Muscle layer of colon (tissue), 2 donors: Measurements from ENCODE around the gene SLC39A8.

Experiments
- H3K27ac ChIP-seq: one replicate; pipeline ENCODE4 v1.7.0; 2013; ENCODE audit warnings: low read depth, mild to moderate bottlenecking, low read length, moderate library complexity
- H3K27me3 ChIP-seq, 2 donors: one replicate each; pipeline ENCODE4 v1.7.0; 2013; ENCODE audit warnings: low read length in 2 of 2, mild to moderate bottlenecking in 2 of 2; ENCODE audit not compliant: insufficient read depth in 2 of 2, control insufficient read depth in 1 of 2
- H3K36me3 ChIP-seq: one replicate; pipeline ENCODE4 v1.7.0; 2013; ENCODE audit warnings: mild to moderate bottlenecking, low read length; ENCODE audit not compliant: insufficient read depth
- H3K4me1 ChIP-seq: one replicate; pipeline ENCODE4 v1.7.0; 2013; ENCODE audit warnings: mild to moderate bottlenecking, low read length; ENCODE audit not compliant: insufficient read depth
- H3K4me3 ChIP-seq, 2 donors: one replicate each; pipeline ENCODE4 v1.7.0; 2013; ENCODE audit warnings: low read length in 2 of 2, low read depth in 1 of 2, mild to moderate bottlenecking in 1 of 2, moderate library complexity in 1 of 2
- H3K9ac ChIP-seq: one replicate; pipeline ENCODE4 v1.7.0; 2013; ENCODE audit warnings: low read length
- H3K9me3 ChIP-seq: one replicate; pipeline ENCODE4 v1.7.0; 2013; ENCODE audit warnings: mild to moderate bottlenecking, low read length
- donor health status: abdominal sarcoma.
- donor health status: Adenocarcinoma of cecum.

The SLC39A8 gene

GRCh38 chr4:102316585-102316984 is 28.7 kb downstream of the SLC39A8 start:
- Histone ChIP-seq H3K9ac (no peak overlapping the region), H3K9me3 (no peaks in the 10 kb centered on the region), H3K4me1 (no peaks in the 10 kb centered on the region), H3K36me3 (no peaks in the 10 kb centered on the region), H3K4me3 (no peak overlapping the region), H3K27ac (no peak overlapping the region), H3K27me3 (no peaks in the 10 kb centered on the region)

GRCh38 chr4:102315532-102315931 is 29.8 kb downstream of the SLC39A8 start:
- H3K9me3 ChIP-seq, result no peaks in the 10 kb centered on the region
- H3K36me3 ChIP-seq, result no peaks in the 10 kb centered on the region
- H3K4me1 ChIP-seq, result no peaks in the 10 kb centered on the region
- H3K27ac ChIP-seq, result no peak overlapping the region
- H3K9ac ChIP-seq, result no peak overlapping the region
- no peaks in the 10 kb centered on the region for H3K27me3 ChIP-seq
- H3K4me3 ChIP-seq, result no peak overlapping the region

- Histone ChIP-seq H3K9ac (no peak overlapping the region), H3K27ac (no peak overlapping the region), H3K27me3 (no peaks in the 10 kb centered on the region), H3K9me3 (no peaks in the 10 kb centered on the region), H3K36me3 (no peaks in the 10 kb centered on the region), H3K4me1 (no peaks in the 10 kb centered on the region), H3K4me3 (no peak overlapping the region)
Observed at GRCh38 chr4:102312417-102312816, 32.9 kb downstream of the SLC39A8 start.

GRCh38 chr4:102311912-102312311 is 33.4 kb downstream of the SLC39A8 start:
- Histone ChIP-seq H3K27me3 (no peaks in the 10 kb centered on the region), H3K9ac (no peak overlapping the region), H3K9me3 (no peaks in the 10 kb centered on the region), H3K27ac (no peak overlapping the region), H3K4me1 (no peaks in the 10 kb centered on the region), H3K4me3 (no peak overlapping the region), H3K36me3 (no peaks in the 10 kb centered on the region)

- H3K27ac ChIP-seq, result no peak overlapping the region
- H3K36me3 ChIP-seq, result no peaks in the 10 kb centered on the region
- H3K4me3 ChIP-seq, result no peak overlapping the region
- H3K9ac ChIP-seq, result no peak overlapping the region
- H3K27me3 ChIP-seq, result no peaks in the 10 kb centered on the region
- no peaks in the 10 kb centered on the region for H3K9me3 ChIP-seq
- H3K4me1 ChIP-seq, result no peaks in the 10 kb centered on the region
Observed at GRCh38 chr4:102311407-102311806, 33.9 kb downstream of the SLC39A8 start.

GRCh38 chr4:102308032-102308799 is 37.1 kb downstream of the SLC39A8 start:
- no peak overlapping the region for H3K4me3 ChIP-seq
- no peak overlapping the region for H3K9ac ChIP-seq
- no peaks in the 10 kb centered on the region for H3K27me3 ChIP-seq
- H3K36me3 ChIP-seq, result no peaks in the 10 kb centered on the region
- no peaks in the 10 kb centered on the region for H3K4me1 ChIP-seq
- no peak overlapping the region for H3K27ac ChIP-seq
- no peaks in the 10 kb centered on the region for H3K9me3 ChIP-seq

- H3K27me3 ChIP-seq, result no peaks in the 10 kb centered on the region
- no peak overlapping the region for H3K4me3 ChIP-seq
- no peaks in the 10 kb centered on the region for H3K36me3 ChIP-seq
- H3K27ac ChIP-seq, result no peak overlapping the region
- H3K4me1 ChIP-seq, result no peaks in the 10 kb centered on the region
- H3K9ac ChIP-seq, result no peak overlapping the region
- H3K9me3 ChIP-seq, result no peaks in the 10 kb centered on the region
Observed at GRCh38 chr4:102305666-102306065, 39.6 kb downstream of the SLC39A8 start.

GRCh38 chr4:102302762-102303161 is 42.5 kb downstream of the SLC39A8 start:
- Histone ChIP-seq H3K4me1 (no peaks in the 10 kb centered on the region), H3K9ac (no peak overlapping the region), H3K9me3 (no peaks in the 10 kb centered on the region), H3K27ac (no peak overlapping the region), H3K4me3 (no peak overlapping the region), H3K36me3 (no peaks in the 10 kb centered on the region), H3K27me3 (no peaks in the 10 kb centered on the region)

- H3K27me3 ChIP-seq, result no peaks in the 10 kb centered on the region
- no peak overlapping the region for H3K27ac ChIP-seq
- no peak overlapping the region for H3K4me3 ChIP-seq
- H3K36me3 ChIP-seq, result no peaks in the 10 kb centered on the region
- H3K9me3 ChIP-seq, result no peaks in the 10 kb centered on the region
- no peak overlapping the region for H3K9ac ChIP-seq
- no peaks in the 10 kb centered on the region for H3K4me1 ChIP-seq
Observed at GRCh38 chr4:102301167-102301566, 44.1 kb downstream of the SLC39A8 start.

GRCh38 chr4:102299354-102300107 is 45.8 kb downstream of the SLC39A8 start:
- no peaks in the 10 kb centered on the region for H3K27me3 ChIP-seq
- H3K36me3 ChIP-seq, result no peaks in the 10 kb centered on the region
- H3K4me1 ChIP-seq, result no peaks in the 10 kb centered on the region
- H3K27ac ChIP-seq, result no peak overlapping the region
- H3K4me3 ChIP-seq, result no peak overlapping the region
- H3K9ac ChIP-seq, result no peak overlapping the region
- H3K9me3 ChIP-seq, result no peaks in the 10 kb centered on the region

GRCh38 chr4:102298716-102299115 is 46.6 kb downstream of the SLC39A8 start:
- H3K9ac ChIP-seq, result no peak overlapping the region
- no peak overlapping the region for H3K27ac ChIP-seq
- H3K36me3 ChIP-seq, result no peaks in the 10 kb centered on the region
- H3K9me3 ChIP-seq, result no peaks in the 10 kb centered on the region
- H3K27me3 ChIP-seq, result no peaks in the 10 kb centered on the region
- H3K4me3 ChIP-seq, result no peak overlapping the region
- no peaks in the 10 kb centered on the region for H3K4me1 ChIP-seq
